IPS-NIHi7 (cell line): Measurements from ENCODE around the gene SRI.
A peak's percentile ranks its signal among the peaks of the same experiment; 100 is the strongest.

Source experiments
- DNase-seq: peaks from one replicate; pipeline ENCODE4 v3.0.0; 2012; ENCODE audit warnings: mixed read lengths; ENCODE audit errors: extremely low spot score

The SRI gene

DNA sequence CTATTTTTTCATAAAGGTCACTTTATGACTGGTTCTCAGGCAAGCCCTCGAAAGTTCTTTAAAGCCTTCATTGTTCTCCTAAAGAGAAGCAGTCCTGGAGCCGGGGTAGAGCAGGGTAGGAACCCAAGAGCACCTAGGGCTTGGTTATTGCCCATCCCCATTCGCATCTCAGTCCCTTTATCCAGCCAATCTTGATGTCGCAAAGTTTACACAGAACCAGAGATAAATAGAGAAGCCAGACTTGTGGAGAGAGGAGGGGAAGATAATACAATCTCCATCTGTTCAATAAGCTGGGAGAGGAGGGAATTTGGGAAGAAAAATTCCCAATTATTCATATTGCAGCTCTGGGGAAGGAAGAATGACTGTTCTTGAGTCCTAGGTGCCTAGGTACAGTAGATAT, 6.4 kb upstream of the SRI start:
- no peak for DNase-seq

DNA sequence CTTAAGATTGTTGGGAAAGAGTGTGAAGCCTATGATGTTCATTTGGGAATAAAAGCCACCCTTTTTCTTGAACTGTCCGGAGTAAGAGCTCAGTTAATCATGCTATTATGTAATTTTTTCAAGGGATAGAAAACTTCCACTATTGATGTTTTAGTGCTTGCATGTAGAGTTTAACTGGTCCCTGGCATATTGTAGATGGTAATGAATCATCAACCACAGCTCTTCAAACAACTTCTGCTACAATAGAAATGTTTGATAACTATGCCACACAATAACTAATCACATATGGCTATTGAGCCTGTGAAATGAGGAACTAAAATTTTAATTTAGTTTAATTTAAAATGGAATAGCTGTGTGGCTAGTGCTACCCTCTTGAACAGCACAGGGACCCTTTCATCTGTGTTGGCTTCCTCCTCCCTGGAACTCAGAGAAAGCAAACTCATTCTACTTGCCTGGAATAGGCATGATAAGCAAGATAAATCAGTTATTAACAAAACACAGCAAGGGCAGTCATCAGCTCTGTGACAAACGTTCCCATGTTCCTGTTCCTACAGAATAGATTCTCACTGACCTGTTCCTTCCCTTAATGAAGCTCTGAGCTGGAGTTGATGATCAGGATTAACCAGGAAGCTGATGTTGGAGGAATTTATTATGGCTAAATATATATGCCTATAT, 4.9 kb upstream of the SRI start:
- DNase-seq, result no peak

DNA sequence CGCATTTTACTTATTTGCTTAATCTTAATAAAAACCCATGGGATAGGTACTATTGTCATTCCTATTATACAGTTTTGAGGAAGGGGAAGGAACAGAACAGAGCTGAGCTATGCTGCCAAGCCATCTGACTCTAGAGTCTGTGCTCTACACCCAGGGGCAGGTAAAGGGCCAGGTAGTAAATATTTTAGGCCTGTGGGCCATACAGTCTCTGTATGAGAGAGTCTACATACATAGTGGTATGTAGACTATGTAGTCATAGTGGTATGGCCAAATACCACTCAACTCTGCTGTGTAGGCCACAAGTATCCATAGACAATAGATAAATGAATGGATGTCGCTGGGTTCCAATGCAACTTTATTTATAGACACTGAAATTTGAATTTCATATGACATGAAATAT, 3.4 kb upstream of the SRI start:
- DNase-seq, result no peak

DNA sequence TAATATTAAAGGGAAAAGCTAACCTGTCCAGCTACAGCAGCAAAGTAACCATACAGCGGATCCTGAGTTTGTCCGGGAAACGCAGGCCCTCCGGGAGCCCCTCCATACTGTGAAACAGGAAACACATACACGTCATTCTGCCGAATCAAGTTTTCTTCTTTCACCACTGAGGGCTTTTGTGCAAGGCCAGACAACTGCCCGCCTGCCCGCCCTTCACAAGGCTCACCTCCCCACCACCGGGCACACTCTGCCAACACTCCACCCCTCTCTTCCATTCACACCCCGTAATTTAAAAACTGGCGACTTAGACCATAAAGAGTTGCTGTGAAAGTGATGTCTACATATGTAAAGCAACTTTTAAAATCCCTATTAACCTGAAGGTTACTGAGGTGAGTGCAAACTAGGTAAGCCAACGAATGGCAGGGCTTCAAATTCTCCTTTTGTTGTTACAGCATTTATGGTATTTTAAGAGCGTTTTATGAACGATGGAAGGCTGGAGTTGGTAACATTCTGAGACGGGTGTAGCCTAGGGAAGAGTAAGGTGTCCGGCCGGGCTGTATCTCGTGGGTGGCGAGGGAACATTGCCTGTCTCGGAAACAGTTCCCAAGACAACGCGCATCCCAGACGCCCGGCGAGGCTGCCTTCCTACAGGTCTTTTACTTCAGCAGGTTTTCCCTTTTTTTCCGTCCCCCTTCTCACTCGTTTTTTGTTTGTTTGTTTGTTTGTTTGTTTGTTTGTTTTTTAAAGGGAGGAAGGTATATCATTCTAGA, 817 bp downstream of the SRI start:
- peak; percentile 48 for DNase-seq

DNA sequence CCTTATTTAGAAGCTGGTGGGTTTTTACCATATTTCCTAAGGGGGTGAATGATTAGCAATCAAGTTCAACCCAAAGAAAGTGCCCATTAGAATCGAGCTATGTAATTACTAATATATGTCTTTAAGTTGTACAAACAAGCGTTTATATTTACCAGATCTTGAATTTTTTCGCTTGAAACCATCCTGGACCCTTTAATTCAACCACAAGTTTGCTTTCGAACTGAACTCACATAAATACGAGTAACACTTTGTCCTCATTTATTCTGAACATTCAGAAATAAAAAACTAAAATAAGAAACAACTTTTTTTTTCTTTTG, 1.5 kb downstream of the SRI start:
- DNase-seq, result no peak

DNA sequence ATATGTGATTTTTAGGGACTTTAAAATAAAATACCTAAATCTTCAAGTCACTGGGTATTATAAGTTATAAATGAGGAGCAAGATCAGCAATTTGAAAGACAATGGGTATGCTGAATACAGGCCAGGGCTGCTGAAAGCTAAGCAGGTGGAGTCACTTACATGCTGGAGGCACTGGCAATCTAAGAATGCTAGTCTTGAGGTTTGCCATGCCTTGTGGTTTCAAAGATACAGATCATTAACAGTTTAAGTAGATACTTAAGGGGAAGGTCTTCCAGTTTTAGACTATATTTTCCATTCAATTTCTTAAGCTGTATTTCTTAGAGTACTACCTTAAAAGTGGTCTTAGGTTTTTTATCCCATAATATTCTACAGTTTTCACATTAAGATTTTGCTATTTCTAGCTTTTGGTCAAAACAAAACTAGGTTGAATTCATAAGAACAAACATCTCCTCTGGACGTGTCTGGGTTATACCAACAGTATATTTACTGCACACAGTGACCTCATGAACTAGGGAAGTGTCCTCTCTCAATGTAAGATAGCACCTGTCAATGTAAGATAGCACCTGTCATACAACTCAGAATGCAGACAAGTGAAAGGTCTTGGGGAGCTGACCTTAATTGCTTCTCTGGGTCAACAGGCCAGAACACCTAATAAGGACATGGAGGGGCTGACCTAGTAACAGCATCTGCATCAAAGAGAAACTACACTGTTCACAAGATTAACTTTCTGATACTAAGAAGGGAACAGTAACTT, 2.0 kb downstream of the SRI start:
- DNase-seq, result no peak

DNA sequence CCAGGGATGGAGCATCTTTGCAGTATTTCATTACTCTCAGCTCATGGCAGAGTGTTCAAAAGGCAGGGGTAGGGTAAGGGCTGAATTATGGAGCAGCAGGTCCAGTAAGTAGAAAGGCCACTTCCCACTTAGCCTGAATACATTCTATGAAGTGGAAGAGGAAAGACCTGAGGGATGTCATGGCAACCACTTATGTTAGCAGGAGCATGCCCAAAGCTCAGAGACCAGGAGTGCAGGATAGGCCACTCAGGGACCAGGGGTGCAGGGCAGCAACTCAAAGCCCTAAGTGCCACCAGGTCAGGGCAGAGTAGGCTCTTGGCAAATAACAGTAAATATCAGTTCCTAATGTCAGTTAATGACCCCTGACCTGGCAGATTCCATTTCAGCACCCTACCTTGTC, 3.6 kb downstream of the SRI start:
- no peak for DNase-seq

DNA sequence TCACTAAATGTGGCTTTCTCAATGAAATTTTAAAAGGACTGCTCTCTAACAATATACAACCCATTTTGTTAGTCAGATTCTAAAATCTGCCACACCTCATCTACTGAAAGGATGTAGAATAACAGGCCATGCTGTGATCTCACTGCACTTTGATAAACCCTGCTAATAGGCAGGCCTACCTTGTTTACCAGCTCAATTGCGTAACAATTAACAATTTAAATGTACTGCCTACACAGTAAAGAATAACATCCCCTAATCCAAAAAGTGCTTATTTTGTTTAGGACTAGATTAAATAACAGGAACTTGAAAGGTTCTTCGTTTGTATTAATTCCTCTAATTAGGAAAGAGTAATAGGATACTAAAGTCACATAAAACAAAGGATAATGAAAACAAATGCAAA, 4.5 kb downstream of the SRI start:
- DNase-seq, result no peak

DNA sequence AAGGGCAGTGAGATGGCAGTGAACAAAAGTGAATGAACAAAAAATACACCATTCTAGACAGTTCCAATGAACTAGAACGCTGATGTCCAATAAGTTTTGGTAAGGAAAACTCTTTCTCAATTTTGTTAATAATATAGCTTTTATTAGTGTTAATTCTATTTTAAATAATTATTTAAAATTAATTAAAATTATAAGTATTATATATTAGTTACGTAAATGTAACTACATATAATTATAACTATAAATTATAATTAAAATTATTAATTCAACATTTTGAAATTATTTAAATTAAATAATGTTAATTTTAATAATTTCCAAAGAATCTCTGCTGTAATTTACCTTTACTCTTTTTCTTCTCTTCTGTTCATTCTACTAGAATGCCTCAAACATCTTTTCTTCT, 5.4 kb downstream of the SRI start:
- DNase-seq, result no peak

DNA sequence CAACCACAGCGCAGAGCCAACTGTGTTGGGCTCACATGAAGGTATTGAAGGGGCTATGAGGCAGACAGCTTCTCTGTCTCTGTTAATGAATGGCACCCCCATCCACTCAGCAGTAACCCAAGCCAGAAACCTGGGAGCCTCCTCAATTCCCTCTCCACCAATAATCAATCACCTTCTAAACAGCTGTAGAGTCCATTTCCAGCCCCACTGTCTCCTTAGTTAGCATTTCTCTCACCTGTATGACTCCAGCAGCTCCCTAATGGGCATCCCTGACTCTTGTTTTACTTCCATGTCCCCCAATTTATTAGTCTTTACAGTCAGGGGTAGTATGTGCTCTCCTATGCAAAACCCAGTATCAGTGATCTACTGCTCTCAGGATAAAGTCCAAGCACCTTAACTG, 6.9 kb downstream of the SRI start:
- DNase-seq, result no peak

DNA sequence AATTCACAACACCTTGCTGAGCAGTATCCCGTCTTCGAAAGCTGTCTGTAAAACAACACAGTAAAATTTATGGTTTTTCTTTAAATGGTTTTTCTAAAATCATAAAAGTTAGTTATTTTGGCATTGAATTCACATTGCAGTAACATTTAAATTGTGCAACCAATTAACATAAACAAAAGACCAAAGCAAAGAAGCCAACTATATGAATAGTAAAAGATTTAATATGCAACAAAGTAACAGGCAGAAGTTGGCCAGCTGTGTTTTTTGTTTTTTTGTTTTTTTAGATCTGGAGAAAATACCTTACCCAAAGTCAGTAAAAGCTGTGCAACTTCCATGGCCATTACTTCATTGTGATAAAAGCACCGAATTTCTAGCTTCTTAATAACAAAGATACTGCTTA, 11.3 kb downstream of the SRI start:
- DNase-seq, result no peak

DNA sequence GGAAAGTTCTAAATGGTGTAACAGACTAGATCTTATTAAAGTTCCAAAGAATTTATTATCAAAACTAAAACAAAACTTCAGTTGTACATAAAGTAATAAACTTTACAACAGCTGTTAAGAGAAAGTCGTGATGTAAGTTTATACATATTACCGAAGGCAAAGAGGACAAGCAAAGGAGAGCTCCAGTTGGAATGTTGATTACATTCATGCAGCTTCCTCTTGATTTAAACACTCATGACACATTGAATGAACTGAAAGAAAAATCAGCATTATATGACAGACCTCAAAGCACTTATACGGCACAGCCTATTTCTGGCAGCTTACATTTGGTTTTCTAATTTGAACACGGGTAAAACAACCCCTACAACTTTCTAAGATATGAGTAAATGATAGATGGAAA, 13.6 kb downstream of the SRI start:
- no peak for DNase-seq

DNA sequence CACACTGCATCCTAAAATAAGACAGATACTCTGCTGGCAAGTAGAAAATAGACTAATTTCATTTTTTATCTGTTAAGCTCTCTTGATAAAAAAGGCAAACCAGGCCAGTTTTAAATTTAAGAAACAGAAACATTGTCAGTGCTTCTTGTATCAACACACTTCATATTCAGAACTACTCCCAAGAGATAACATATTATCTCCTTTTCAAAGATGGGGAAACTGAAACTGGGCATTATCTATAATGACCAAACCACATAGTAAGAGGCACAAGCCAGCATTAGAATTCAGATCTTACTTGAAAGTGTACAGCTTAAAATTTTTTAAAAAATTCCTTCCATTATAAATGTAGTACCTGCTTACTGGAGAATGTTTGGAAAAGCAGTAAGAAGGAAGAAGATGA, 14.7 kb downstream of the SRI start:
- no peak for DNase-seq

DNA sequence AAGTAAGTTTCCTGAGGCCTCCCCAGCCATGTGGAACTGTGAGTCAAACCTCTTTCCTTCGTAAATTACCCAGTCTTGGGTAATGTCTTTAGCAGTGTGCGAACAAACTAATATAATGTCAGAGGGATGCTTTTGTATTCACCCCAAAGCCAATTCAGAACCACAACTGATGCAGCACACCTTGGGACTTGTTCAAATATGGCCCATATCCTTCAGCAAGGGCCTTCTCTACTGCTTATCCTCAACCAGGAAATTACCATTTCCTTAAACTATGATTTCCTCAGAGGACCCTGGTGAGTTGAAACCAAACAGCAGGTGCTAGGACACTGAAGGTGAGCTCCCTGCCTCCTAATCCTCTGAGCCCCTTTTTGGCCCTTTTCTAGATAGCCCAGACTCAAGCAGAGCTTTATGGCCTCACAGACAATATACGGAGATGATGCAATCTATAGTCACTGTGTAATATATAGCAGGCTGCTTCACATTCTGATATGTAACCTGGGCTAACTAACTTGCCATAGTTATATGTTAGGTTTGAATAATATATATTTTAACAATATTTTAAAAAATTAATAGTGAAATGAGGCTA, 15.2 kb downstream of the SRI start:
- no peak for DNase-seq

DNA sequence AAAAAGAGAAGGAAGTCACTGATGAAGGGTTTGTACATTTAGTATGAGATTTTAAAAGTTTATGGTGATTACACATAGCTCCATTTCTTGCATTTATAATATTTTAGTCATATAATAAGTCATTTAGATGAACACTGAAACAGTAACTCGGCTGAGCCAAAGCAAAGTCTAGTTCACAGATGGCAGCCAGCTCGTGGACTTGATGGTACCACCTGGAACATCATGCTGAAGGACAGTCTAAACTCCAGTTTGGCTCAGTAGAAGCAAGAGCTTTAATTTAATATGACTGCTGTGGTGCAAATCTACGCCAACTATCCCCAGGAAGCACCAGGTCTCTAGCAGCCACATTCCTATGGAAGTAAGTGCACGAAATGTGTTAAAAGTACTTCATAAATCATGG, 16.4 kb downstream of the SRI start:
- DNase-seq, result no peak

DNA sequence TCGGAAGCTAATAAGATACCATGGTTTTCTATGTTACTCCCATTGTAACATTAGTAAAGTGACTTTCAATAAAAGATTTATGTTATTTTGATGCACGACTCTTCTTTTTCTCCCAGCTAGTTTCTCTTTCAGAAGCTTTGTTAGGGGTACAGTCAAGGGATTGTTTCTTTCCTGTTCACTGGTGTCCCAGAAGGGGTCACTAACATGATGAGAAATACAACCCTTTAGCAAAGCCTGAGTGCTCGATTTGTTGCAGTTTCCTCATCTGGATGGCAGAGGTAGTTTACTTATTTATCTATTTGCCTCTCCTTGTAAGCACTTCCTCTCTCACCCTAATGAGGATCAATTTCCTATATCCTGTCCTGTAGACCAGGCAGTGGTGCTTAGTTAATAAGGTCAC, 17.0 kb downstream of the SRI start:
- no peak for DNase-seq

DNA sequence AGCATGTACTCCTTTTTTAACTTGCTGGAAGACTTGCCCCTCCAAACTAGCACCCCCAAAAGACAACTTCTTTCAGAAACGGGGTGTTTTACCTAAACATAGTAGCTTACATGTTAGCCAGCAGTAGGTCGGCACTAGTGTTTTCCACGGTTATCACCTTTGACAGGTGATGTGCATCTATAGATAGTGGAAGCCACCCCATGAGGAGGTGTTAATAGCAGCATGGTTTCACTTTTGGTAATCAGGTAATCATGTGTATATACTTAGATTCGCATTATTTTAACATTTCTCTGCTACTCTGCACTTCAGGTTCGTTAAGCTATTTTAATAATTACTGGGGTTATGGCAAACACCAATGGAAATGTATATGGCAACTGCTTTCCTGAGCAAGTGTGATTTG, 17.6 kb downstream of the SRI start:
- no peak for DNase-seq

DNA sequence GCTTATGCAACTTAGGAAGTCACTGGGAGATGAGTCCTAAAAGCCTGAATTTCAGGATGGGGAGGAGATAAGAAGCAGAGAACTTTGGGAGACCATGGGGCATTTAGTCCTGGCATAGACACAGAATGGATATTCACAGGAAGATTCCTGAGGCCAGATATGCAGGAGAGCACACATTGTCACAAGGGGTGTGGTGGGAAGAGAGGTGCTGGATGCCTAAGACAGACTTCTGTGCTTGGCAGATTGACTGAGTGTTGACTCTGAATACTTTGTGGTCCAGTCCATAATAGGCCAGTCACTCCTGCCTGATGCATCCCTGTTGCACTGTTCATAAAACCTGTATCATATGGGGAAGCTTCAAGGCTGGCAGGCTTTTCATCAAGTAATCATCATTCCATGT, 18.5 kb downstream of the SRI start:
- DNase-seq, result no peak

DNA sequence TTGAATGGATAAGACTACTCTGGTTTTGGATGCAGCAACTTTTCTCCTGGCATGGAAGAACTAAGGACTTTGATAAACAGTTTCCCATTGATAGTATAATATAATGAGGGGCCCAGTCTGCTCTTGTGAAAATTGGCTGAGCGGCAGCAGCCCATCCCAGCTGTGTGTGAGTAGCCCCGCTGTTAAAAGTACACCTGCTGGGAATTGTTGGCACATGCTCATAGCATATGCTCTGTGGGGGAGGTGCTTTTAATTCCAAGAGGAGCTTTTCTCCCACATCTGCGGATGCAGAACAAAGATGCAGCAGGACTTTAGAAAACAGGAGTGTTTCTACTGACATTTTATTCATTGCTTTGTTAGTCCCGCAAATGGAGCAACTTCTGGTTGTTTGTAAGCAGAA, 19.0 kb downstream of the SRI start:
- DNase-seq, result peak; percentile 20

DNA sequence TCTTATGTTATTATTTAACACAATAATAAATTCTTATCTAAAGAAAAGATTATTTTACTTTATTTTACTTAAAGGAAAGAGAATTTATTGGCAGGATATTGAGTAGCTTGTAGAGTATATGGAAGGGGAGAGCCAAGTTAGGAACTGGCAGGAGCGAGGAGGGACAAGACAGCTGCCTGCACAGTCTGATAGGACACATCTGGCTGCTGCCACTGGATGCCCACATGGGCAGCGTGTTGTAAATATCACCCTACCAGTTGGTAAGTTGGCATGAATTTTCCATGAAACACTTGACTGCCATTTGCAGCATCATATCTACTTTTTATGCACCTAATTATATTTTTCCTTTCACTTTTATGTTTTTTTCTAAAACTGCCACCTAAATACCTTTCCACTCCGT, 19.6 kb downstream of the SRI start:
- no peak for DNase-seq

DNA sequence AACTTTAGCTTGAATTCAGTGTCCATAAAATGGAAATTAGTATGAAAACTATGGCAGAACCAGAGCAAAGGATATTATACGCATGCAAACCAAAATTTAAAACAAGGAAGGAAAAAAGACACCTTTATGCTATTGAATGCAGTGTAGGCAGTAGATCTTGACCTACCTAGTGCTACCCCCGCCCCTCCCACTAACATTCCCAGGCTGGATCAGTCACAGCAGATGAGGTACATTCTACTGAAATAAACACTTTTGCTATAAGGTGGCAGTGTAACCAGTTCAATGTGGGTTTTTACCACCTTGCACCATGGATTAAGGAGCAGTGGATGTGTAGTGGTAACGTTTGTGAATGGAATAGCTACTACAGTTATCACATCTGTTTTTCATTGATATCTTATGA, 27.9 kb downstream of the SRI start:
- DNase-seq, result no peak

DNA sequence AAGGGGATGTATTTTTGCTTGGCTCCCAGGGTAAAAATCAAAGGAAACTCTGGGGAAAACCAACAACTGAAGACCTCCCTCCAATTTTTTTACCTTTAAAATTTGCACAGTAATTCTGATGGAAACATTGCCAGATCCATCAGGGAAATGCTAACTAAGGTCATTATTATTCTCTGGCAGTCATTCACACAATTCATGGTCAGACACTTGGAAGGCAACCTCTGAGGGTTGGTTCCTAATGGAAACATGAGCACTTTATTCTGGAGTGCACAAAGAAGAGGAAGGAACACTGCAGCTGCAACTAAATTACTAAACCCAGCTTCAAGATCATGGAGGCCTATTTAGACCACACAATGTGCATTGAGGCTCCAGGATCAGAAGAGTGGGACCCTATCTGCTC, 34.2 kb downstream of the SRI start:
- no peak for DNase-seq

DNA sequence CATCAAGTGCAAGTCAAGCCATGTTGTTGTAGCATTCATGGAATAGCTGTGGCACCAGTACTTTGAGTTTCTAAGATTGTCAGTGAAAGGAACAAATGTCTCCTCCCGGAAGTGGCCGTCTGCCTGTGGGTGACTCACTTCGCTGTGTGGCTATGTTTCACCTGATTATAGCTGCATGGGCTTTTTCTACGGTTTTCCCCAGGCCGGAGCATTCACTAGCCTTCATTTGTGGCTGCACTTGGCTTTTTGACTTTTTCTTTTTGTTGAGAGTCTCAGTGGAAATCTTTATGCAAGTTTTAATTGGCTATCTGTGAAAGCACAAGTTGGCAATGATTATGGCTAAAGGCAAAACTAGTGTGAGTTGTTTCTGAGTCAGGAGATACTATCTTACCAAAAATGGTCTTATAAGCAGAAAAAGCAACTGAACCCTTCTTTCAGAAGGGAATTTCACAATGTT, 35.0 kb downstream of the SRI start:
- DNase-seq, result no peak
